ENCODE results near the gene DAG1.
A peak's percentile ranks its signal among the peaks of the same experiment; 100 is the strongest.

DAG1 gene

DNA sequence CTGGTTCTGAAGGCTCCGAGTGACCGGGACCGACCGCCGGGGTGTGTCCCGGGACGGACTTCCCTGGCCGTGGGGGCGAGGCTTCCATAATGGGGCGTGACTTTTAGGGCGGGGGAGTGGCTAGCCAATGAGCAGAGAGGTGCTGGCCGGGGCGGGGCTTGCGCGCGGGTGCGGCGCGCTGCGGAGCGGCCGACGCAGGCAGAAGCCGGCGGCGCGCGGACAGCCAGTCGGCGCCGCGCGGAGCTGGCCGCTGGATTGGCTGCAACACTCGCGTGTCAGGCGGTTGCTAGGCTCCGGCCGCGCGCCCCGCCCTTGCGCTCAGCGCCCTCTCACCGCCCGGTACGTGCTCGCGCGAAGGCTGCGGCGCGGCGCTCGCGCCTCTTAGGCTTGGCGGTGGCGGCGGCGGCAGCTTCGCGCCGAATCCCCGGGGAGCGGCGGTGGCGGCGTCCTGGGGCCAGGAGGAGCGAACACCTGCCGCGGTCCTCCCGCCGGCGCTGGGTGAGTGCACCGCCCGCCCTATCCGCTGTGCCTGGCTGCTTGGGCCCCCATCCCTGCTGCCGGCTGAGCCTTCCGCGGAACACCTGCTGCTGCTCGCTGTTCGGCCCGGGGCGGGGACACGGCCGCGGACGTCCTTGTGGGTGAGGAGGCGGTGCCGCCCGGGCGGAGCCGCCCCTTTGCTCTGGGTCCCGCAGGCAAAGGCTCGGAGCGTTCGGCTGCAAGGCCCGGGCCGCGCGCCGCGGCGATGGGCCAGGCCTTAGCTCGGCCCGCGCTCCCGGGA is at the start of gene DAG1:
Gene DAG1 (plus strand): TSS at position 332 of the 778 bp plus-strand sequence. CDS start 40,268 bp downstream, outside the sequence.
- DNase-seq, result peak; percentile 95

DNA sequence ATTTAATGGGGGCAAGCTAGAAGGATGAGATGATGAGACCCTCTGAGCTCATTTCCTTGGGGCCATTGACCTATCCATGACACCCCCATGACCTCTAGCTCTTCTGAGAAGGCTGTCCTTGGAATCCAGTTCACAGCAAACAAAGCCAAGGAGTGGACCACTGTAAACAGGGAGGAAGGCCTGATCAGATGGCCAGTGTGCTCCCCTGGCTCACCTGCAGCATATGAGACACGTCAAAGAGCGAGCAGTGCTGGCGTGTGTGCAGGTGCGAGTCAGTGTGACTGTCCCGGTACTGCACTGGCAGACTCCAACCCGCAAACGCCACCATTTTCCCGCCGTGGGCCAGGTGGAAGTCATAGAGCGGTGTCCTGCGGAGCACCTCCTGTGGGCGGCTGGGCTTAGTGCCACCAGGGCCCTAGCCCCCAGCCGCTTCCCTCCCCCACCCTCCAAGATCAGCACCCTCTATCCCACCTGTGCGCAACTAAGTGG is 48.1 kb upstream of the DAG1 start:
- no peak for DNase-seq

DNA sequence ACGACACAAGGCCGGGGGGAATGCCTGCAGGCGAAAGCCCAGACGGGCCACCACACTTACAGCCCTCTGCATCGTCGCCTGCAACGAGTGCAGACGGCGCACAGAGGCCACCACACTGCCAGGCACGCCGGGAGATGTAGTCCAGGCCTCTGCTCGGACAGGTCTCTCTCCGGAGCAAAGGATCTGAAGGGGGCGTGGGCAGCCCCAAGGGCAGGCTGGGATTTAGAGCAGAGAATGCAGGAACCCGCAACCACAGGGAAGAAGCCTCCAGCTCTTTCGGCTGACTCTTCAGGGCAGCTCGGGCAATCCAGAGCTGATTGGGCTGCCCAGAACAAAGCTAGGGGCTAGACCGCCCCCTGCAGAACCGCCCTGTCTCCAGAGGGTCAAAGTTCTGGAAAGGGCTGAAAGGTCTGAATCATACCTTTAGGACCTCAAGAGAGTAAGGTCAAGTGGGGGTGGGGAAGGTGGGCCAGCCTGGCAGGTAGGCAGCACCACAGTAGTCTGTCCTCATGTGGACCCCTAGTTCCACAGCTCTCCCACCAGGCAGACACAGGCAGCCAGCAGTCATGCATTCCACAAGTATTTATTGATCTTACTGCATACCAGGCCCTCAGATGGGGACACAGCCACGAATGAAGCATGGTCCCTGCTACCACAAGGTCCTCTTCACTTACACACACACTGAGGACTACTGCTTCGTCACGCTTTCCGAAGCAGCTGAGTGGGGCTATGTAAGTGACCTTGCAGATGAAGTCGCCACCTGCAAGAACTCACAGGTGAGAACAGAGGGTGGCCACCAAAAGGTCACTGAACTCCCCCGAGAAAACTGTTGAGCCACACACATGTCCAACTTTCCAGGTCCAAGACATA is 47.5 kb upstream of the DAG1 start, which contains the start of gene AMT:
Gene AMT (minus strand): TSS at position 95 of the 870 bp plus-strand sequence. CDS start 23 bp downstream, at position 72.
- DNase-seq, result no peak

DNA sequence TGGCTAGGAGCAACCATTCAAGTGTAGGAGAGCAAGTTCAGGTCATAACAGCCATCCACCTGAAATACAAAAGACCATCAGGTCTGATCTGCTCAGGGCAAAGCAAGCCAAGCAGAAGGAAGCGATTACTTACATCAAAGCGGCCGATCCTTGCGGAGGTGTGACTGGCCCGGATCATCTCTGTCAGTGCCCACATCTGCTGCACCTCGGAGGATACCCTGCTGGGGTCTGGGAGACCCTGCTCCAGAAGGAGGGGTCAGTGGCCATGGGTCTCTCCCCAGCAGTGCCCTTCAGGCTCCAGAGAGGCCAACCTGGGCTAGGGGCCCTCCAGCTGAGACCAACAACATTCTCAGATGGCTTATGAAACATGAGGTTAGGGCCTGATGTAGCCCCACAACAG is 45.3 kb upstream of the DAG1 start:
- no peak for DNase-seq

DNA sequence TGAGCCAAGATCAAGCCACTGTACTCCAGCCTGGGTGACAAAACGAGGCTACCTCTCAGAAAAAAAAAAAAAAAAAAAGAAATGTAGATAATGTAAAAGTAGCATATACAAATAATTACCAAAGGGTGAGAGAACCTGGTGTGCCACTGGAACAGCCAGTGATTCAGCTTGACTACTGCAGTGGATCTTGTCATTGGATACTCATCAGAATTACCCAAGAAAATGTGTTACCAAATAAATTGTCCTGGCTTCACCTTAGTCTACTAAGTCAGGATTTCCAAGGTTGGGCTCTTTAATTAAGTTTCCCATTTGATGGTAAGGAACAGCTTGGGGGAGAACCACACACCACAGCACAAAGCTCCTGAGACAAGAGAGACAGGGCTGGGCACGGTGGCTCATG is 42.5 kb upstream of the DAG1 start:
- no peak for DNase-seq

DNA sequence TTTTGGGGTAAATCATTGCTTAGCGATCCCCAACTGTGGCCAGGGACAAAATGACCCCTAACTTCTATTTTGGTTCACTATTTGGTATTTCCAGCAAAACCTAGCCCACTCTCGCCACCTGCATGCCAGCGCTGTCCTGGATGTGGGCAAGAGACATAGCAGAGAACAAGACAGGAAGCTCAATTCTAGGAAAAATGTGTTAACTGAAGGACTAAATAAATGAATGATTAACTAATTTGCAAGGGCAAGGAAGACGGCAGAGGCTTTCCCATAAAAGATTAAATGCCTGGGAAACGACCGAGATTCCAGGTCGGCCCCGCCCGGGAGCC is 41.4 kb upstream of the DAG1 start:
- no peak for DNase-seq

DNA sequence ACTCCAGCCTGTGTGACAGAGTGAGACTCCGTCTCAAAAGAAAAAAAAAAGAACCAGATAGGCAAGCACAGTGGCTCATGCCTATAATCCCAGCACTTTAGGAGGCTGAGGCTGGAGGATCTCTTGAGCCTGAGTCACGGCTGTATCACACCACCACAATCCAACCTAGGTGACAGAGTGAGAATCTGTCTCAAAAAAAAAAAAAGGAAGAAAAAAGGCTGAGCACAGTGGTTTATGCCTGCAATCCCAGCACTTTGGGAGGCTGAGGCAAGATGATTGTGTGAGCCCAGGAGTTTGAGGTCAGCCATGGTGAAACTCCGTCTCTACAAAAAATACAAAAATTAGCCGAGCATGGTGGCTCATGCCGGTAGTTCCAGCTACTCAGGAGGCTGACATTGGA is 35.3 kb upstream of the DAG1 start:
- no peak for DNase-seq

DNA sequence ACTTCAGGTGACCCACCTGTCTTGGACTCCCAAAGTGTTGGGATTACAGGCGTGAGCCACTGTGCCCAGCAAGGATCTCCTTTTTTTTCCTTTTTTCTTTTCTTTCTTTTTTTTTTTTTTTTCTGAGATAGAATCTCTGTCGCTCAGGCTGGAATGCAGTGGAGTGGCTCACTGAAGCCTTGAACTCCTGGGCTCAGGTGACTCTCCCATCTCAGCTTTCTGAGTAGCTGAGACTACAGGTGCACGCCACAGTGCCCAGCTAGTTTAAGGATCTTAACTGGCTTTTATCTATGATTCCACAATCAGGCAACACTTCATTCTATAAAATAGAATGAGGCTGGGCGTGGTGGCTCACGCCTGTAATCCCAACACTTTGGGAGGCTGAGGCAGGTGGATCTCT is 24.7 kb upstream of the DAG1 start:
- no peak for DNase-seq

DNA sequence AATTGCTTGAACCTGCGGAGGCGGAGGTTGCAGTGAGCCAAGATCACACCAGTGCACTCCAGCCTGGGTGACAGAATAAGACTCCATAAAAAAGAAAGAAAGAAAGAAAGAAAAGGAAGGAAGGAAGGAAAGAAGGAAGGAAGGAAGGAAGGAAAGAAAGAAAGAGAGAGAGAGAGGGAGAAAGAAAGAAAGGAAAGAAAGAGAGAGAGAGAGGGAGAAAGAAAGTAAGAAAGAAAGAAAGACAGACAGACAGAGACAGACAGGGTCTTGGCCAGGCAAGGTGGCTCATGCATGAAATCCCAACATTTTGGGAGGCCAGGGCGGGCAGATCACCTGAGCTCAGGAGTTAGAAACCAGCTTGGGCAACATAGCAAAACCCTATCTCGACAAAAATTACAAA is 16.4 kb upstream of the DAG1 start:
- DNase-seq, result no peak

DNA sequence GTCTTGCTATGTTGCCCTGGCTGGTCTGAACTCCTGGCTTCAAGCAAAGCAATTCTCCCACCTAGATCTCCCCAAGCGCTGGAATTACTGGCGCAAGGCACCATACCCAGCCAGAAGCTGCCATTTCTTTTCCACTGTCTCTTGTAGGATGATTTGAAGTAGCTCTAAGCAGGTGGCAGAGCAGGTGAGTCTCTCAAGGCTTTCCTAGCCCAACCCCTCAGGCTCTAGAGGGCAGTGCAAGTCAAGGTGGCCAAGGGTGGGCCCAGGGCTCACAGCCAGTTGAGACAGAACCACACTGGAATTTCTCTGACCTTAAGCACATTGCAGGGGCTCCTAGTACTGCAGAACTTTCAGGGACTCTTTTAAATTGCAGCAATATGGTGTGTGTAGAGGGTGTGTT is 15.6 kb upstream of the DAG1 start:
- DNase-seq, result no peak

DNA sequence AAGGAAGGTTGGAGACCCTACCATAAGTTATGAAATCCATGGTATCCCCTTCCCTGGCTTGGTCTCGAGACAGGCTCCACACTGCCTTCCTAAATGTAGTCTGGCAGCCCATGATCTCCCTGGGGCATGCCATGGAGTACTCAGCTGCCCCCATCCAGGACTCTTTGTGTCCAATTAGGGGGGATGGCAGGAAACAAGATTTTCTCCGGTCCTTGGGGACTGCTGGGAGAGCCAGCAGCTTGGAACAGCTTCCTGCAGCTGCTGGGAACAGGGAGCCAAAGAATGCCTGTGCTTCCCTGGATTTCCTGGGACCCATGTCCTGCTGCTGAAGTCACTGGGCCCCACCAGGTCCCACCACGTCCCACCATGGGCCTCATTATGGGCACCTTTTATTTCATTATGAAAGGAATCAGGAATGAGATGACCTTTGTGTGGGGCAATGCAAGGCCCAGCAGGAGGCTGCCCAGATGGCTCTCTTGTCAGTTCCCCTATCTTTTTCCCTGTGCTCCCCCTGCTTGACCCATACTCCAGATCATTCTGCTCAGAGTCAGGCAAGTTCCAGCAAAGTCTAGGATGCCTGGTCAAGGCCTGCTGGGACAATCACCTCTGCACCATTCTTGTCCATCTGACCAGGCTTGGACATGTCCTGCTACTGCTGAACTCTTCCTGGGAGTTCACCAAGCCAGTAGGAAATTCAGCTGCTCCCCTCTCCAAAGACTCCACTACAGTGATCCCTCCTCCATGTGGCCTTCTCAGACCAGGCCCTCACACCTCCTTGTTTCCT is 15.0 kb upstream of the DAG1 start:
- no peak for DNase-seq

DNA sequence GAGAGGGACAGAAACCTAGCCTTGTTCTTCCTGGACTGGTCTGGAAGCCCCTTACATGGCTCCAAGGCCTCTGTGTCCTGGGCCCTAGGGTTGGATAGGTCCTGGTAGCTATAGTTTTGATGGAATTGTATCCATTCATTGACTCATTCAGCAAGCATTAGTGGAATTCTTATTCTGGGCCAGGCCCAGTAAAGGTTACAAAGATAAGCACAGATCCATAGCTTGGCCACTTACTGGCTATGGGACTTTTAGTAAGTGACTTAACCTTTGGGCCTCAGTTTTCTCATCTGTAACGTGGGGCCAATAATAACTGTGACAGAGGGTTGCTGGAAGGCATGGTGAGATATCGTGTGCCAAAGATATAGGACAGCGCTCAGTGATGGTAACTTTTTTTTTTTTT is 13.6 kb upstream of the DAG1 start:
- DNase-seq, result no peak

DNA sequence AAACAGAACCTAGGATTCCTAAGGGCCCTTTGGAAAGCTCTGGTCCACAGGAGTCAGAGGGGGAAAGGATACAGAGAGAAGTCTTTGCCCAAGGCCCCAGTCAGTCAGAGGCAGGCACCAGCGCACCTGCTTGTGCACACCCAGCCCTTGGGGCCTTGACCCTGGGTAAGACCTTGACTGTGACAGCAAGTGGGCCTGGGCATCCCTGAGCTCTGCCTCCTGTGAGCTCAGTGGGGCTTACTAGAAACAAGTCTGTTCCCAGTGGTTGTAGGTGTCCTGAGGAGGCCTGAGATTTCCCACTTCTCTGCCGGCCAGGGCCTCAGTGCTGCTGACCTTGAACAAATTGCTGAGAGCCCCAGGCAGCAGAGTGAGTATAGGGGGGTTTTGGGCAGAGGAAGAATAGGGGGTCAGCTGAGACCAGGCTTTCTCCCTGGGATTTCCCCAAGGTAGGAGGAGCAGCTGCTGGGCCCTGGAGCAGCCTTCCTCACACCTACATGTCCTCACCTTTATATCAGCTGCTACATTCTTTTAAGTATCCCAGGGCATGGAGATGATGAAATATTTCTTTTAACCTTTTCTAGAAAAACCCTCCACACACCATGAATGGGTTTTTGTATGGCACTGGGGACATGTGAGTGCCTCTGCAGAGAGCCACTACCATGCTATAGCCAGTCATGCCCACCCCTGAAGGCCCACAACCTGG is 9.7 kb upstream of the DAG1 start:
- DNase-seq, result no peak

DNA sequence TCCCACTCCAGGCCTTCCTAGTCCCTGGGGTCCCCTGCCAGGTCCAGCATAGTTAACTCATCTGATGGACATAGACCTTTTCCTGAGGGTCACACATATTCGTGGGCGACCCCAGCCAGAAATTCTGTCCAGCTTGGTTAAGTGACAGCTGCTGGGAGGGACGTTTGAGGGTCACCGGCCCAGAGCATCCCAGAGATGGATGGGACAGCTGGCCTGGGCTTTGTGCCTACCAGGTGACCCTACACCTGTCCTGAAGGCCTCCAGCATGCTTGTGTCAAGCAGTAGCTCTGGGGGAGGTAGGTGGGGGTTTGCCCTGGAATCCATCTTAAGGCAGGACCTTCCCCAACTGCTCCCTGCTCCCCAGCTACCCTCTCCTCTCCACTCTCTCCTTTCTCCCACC is 9.1 kb upstream of the DAG1 start:
- DNase-seq, result no peak

DNA sequence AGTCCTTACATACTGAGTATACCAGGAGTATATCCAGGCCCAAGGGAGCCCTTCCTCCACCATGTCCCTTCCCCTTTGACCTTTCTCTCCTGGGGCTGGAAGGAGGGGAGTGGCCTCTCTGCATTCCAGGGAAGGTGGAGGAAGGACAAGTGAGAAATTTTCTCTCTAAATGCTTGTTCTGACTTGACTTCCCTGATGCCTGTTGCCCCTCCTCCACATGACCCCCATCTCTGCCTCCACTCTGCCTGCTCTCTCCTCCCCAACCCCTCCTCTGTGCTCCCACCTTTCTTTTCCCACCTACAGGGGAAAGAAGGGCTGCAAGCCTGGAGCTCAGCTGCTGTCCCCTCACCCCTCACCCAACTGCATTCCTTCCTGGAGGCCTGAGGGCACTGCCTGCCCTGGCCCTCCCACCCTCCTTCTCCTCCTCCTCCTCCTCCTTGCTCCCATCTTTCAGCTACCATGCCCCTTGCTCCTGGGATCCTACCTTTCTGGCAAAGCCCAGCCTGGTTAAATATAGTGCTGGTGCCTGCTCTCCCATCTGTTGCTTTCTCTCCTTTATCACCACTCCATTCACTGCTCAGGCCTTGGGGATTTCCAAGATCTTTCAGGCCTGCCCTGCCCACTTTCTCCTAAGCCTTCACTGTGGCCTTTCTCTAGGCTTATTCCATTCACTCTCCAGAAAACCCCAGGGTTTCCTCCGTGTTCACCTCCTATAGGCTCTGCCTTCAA is 8.5 kb upstream of the DAG1 start:
- DNase-seq, result no peak

DNA sequence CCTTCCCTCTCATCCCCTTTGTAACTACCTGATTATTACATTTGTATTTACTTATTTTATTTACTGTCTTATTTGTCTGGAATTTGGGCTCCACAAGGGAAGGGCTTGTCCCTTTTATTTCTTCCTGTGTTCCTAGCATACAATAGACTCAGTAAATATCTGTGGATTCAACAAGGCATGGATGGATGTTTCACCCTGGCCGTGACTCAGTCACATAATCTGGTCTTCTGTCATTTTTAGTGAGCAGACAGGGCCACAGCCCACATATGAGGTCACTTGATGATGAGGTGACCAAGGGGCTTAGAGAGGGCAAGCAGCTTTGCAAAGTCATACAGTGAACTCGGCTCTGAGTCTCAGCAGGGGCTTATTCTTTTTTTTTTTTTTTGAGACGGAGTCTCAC is 7.8 kb upstream of the DAG1 start:
- no peak for DNase-seq

DNA sequence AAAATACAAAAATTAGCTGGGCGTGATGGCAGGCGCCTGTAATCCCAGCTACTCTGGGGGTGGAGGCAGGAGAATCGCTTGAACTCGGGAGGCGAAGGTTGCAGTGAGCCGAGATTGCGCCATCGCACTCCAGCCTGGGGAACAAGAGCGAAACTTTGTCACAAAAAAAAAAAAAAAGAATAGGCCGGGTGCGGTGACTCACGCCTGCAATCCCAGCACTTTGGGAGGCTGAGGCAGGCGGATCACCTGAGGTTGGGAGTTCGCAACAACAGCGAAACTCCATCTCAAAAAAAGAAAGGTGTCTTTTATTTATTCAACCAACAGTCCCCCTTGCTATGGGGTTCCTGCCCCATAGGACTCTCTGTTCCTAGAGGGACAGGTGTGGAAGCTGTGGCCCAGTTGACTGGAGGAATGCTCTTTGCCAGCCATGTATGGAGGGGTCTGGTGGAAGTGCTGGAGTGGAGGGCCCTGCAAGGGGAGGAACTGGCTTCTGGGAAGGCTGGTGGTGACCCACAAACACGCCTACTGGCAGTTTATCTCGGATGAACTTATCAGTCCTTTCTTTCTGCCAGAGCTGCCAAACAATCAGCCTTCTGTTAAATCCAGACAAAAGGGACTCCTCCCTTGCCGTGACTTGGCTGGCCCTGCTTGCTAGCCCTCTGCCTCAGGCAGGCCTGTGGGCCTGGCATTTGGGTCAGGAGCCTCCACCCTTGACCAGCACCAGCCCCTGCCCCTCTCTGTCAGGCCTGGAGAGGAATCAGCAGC is 4.6 kb upstream of the DAG1 start:
- DNase-seq, result no peak

DNA sequence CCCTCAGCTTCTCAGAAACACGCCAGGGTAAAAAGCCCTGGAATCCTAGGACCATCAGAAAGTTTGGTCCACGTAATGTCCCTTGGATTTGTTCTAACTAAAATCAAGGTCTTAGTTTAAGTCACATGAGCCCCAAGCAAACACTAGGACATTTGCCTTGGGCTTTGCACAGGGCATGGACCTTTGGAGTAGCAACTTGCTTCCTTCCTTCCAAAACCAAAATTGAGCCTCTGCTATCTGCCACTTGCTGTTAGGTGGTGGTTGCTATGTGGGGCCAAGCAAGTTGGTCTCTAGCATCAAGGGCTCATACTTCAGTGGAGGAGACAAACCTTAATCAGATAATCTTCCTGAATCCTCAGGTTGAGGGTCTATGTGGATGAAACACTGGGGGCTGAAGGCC is 4.0 kb upstream of the DAG1 start:
- DNase-seq, result no peak

DNA sequence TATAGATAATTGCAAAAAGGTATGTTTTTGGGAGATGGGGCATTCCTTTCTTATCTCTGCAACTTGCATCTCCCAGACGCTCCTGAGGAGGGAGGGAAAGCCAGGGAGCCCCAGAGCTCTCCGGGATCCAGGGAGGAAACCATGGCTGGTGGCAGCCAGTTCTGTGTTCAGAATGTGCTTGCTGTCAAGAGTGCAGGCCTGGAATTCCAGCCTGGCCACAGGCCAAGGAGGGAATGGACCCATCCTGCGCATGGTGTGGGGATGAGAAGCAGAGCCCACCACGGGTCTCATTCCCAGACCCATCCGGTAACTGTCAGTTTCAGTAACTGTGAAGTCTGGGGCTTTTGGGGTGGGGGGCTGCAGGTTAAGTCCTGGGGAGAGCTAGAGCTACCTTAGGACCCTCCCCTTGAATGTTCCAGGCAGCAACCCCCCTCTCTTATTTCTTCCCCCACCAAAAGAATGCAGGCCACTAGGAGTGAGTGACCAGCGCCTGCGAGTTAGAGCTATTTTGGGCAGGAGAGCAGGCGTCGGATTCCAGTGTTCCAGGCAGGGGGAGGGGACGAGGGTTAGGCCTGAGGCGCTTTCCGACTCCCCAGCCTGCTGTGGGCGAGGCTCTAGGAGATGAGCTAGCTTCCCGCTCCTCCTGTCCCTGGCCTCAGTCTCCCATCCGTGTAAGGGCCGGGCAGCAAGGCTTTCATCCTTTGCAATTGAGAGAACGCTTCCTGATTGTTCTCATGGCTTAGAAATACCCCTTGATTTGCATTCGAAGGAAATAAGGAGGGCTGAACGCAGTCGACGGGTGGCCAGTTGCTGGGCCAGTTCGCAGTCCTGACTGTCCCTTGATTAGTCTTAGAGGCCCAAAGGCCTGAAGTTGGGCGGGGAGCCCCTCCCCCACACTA is 781 bp upstream of the DAG1 start:
- no peak for DNase-seq
